Fibroblast of skin of right biceps (primary cell): ENCODE measurements around the gene FCRL1.

ENCODE experiments used
- DNase-seq: peaks from one replicate; pipeline ENCODE4 v3.0.0-alpha.2; 2013

Gene FCRL1, protein sequence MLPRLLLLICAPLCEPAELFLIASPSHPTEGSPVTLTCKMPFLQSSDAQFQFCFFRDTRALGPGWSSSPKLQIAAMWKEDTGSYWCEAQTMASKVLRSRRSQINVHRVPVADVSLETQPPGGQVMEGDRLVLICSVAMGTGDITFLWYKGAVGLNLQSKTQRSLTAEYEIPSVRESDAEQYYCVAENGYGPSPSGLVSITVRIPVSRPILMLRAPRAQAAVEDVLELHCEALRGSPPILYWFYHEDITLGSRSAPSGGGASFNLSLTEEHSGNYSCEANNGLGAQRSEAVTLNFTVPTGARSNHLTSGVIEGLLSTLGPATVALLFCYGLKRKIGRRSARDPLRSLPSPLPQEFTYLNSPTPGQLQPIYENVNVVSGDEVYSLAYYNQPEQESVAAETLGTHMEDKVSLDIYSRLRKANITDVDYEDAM

GRCh38 chr1:157819896-157820295 lies at the start of gene FCRL1:
Gene FCRL1, minus strand, starts transcription at chr1:157820120. Its CDS starts 83 bp downstream, at chr1:157820037.
- DNase-seq, result no peak

DNA sequence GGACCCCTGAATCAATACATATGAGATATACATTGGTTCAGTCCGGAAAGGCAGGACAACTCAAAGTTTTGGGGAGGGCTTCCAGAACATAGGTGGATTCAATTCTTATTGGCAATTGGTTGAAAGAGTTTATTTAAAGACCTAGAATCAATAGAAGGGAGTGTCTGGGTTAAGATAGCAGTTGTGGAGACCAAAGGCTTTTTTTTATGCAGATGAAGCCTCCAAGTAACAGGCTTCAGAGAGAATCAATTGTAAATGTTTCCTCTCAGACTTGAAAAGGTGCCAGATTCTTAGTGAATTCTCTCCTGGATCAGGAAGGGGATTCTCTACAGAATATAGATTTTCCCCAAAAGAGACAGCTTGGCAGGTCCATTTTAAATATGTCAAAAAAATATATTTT lies 48.7 kb upstream of the FCRL1 start:
- DNase-seq, result no peak

GRCh38 chr1:157862114-157863070 lies 42.5 kb upstream of the FCRL1 start:
- DNase-seq, result no peak

DNA sequence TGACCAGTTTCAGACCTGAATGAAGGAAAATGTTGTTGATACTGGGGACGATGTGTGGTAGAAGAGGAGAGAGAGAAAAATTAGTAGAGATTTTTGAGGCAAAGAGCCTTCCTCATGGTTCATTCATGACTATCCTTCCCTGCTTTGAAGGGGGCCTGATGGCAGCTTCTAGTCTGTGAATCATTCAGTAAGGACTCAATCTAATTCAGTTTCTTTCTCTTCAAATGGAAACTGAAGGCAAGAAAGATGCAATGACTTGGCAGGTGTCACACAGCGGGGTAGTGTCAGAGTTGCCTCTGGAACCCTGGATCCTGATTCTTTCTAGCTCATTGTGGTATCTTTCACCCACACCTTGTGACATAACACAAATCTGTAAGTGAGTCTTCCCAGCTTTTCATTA lies 36.6 kb upstream of the FCRL1 start:
- DNase-seq, result no peak

DNA sequence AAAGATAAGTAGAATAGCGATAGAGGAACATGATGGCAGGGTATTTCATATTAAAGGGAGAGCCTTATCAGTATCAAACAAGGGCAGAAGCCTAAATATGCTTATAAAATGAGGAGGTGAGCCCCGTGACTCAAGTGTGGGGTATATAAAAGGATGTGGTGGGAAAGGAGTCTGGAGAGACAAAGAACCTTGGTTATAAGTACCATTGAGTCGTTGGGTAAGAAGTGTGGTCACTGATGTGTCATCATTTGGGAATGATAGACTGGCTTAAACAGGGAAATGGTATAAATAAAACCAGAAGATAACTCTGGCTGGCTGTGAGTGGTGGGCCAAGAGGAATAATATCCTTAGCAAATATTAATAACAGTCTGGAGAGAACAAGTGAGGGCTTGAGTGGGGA lies 32.6 kb upstream of the FCRL1 start:
- peak; percentile 58 for DNase-seq

DNA sequence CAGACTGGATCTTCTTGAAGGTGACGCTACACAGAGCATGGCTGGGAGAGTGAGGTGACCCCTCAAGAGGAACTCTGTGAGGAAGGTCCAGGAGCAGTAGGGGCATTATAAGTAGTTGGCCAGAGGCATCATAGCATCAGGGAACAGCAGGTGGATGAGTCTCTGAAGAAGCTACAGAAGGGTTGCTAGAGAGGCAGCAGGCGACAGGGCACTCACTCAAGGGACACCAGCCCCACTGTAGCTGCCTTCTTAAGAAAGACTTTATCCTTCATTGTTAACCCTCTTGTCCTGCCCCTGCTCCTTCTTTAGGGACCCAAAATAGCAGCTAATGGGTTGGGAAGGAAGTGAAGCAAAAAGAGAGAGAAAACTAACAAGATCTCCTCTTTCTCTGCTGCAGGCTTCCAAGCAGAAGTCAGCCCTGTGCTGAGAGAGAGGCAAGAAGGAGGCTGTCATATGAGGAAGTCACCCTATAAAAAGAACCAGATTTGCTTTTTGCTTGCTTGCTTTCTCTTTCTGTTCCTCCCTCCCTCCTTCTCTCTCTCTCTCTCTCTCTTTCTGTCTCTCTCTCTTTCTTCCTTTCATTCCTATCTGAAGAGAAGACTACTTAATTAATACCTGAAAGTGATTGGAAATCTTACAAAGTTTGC lies 29.4 kb upstream of the FCRL1 start:
- DNase-seq, result no peak

GRCh38 chr1:157844089-157844830 lies 24.3 kb upstream of the FCRL1 start:
- DNase-seq, result no peak

DNA sequence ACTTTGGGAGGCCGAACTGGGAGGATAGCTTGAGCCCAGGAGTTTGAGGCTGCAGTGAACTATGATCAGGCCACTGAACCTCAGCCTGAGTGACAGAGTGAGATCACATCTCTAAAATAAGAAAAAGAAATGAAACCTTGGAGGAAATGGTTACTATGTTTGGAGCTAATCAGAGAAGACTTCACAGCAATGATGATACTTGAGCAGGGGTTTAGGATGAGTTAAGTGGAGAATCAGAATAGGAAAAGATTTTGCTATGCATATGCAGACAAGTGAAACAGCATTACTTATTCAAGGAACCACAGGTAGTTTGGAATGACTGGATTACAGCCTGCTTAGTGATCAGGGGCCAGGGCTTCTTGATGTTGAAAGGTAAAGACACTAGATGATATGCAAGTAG lies 23.0 kb upstream of the FCRL1 start:
- DNase-seq, result no peak

DNA sequence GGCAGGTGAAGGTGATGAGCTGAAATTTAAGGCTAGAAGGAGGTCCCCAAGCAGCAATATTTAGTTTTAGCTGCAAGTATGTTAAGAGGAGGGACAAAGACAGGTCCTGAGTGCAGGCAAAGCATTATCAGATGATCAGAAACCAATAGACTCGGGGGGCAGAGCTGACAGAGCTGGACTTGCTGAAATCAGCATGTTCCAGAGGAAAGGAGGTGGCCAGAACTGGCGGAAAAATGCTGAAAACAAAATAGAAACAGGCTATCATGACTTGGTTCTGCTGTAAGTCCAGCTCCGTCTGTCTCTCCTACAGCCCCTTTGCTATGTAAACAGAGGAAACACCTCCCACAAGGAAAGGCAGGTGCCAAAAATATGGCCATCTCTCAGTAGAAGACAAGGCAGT lies 21.8 kb upstream of the FCRL1 start, which contains the start of gene CD5L:
CD5L (minus strand) TSS at position 101 of the 400 bp plus-strand sequence. CDS start 107 bp downstream, outside the sequence.
- no peak for DNase-seq

- no peak for DNase-seq
These were observed 19.0 kb upstream of the FCRL1 start for GRCh38 chr1:157838966-157839365.

DNA sequence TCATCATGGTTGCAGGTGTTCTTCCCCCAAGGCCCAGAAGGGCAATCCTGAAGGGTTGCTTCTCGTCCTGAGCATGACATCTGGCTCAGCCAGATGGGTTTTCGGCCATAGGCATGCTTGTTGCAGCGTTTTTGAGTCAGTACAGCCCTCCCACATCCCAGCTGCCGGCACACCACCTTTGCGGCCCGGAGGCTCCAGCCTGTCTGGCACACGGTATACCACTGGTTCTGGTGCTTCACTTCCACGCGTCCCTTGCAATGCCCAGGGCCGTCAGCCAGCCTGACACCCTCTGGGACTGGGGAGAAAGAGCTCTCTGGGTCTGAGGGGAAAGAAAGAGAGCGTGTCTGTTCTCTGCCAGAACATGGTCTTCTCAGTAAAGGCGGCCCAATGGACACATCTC lies 14.5 kb upstream of the FCRL1 start:
- no peak for DNase-seq

- no peak for DNase-seq
These were observed 13.2 kb upstream of the FCRL1 start for GRCh38 chr1:157833145-157833544.

DNA sequence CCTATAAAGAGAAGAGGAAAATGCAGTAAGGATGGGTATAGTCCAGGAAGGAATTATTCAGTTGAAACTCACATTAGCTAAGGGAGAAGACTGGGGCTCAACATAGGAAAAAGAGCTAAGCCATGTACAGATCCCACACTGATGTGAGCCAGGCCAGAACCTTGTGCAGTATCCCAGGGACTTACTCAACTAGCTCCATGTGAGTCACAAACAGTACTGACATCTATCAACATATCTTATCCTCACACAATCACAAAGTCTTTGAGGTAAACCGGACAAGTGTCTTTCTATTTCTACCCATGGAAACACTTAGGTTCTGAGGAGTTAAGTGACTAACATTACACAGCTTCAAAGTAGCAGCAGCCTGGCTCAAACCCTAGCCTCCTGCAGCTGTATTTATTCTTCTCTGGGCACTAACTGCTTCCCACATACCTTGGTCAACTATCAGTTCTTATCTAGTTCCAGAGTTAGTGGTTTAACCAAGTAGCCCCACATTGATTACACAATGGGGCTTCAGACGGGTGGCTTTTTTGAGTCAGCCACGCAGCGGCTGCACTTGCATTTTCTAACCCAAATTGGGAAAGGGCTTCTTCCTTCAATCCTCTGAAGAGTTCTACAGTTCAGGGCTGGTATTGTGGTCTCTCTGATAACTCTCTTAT lies 12.2 kb upstream of the FCRL1 start:
- no peak for DNase-seq

DNA sequence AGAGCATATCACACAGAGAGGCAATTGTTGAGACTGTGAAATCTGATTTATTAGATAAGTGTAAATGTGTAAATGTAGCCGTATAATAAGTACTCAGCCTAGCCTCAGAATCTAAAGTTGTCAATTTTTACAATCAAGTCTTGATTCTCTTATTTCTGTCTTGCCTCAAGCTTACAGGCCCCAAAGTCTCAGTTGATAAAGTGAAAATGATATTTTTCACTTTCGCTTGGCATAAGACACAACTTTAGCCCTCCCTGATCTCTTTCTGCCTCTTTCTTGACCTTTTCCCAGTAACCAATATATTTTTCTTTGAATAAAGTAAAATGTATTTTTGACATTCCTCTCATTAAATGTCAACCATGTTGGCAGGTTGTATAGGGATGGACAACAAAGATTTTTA lies 11.0 kb upstream of the FCRL1 start:
- DNase-seq, result no peak

- DNase-seq, result no peak
These were observed 9.8 kb upstream of the FCRL1 start for GRCh38 chr1:157829711-157830110.

- no peak for DNase-seq
These were observed 9.3 kb upstream of the FCRL1 start for GRCh38 chr1:157829210-157829609.

GRCh38 chr1:157820299-157820698 lies 379 bp upstream of the FCRL1 start:
- no peak for DNase-seq

DNA sequence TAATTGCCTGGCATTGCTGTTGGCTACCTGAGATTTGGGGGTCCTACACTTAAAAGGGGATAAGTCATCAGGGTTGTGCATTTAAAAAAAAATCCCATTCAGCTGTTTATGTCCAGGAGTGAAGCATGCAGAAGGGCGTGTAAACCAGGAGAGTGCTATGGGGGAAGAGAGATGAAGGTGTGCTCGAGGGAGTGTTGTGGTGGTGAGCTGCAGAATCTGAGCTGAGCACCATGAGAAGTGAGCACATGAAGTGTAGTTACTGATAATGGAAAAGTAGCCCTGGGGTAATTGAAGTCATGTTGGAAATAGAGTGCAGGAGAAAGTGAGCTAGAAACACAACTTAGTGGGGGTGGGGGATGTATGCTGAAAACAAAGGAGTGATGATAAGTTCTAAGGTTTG lies 705 bp downstream of the FCRL1 start:
- DNase-seq, result no peak

GRCh38 chr1:157813269-157813668 lies 6.7 kb downstream of the FCRL1 start:
- no peak for DNase-seq

- no peak for DNase-seq
These were observed 13.3 kb downstream of the FCRL1 start for GRCh38 chr1:157806431-157807149.

GRCh38 chr1:157803851-157804250 lies 16.1 kb downstream of the FCRL1 start:
- no peak for DNase-seq
